Transverse colon (tissue), 4 donors: ENCODE data around the gene VPS9D1. TPM values are rescaled to one million over a fixed set of nuclear protein-coding genes. Genes with fewer than 3 reads are reported as not detected.
"Not testable (repeated sequence)": the region's sequence is repeated elsewhere in the genome, so short reads cannot be mapped to it uniquely, and the experiment has no call there.

ENCODE experiments used
- DNase-seq: peaks from one replicate; pipeline ENCODE4 v3.0.0-alpha.2; 2019
- H3K27ac ChIP-seq, 4 donors: fragments of 200-600 bp; sonication (generic); 2 replicates each; pipeline ENCODE4 v1.5.1; 2016 to 2018; ENCODE audit warnings: inconsistent platforms in 4 of 4
- H3K27me3 ChIP-seq: fragments of 200-600 bp; sonication (generic); 2 replicates; pipeline ENCODE4 v1.5.1; 2017; ENCODE audit warnings: inconsistent platforms
- H3K36me3 ChIP-seq, 4 donors: fragments of 200-600 bp; sonication (generic); 2 replicates each; pipeline ENCODE4 v1.5.1; 2017 to 2019; ENCODE audit warnings: inconsistent platforms in 4 of 4
- H3K4me1 ChIP-seq, 4 donors: fragments of 200-600 bp; sonication (generic); 2 replicates each; pipeline ENCODE4 v1.5.1; 2017 to 2020; ENCODE audit warnings: inconsistent platforms in 4 of 4
- H3K4me3 ChIP-seq, 4 donors: fragments of 200-600 bp; sonication (generic); 1 replicate in 1 of 4; 2 replicates in 3 of 4; pipeline versions ENCODE4 v1.5.1 to v1.6.1; 2017 to 2019; ENCODE audit warnings: inconsistent platforms in 4 of 4
- H3K9me3 ChIP-seq, 2 donors: fragments of 200-600 bp; sonication (generic); 2 replicates each; pipeline ENCODE4 v1.5.1; 2017 to 2019; ENCODE audit warnings: inconsistent platforms in 2 of 2
- CTCF ChIP-seq, 5 experiments: fragments of 200-600 bp in 3 of 5; fragments of 450-650 bp in 2 of 5; sonication (generic) in 3 of 5; IDR thresholded peaks; 1 replicate in 2 of 5; 2 replicates in 3 of 5; pipeline ENCODE4 v1.5.1; 2016 to 2017; ENCODE audit warnings: antibody characterized with exemption in 5 of 5, inconsistent platforms in 3 of 5, mild to moderate bottlenecking in 2 of 5, moderate library complexity in 1 of 5
- EP300 ChIP-seq: sonication (generic); formaldehyde crosslinking; IDR thresholded peaks from one replicate; pipeline ENCODE4 v1.6.1; 2017; ENCODE audit warnings: antibody characterized with exemption, low read depth
- POLR2A ChIP-seq: fragments of 450-650 bp; IDR thresholded peaks from one replicate; pipeline ENCODE4 v1.6.1; 2016; ENCODE audit warnings: antibody characterized with exemption, mild to moderate bottlenecking, moderate library complexity
- POLR2AphosphoS5 ChIP-seq, 3 donors: sonication (generic); formaldehyde crosslinking; IDR thresholded peaks; one replicate each; pipeline ENCODE4 v1.6.1; 2016; ENCODE audit warnings: antibody characterized with exemption in 3 of 3
- WGBS, 2 donors: methylation state at CpG; one replicate each; pipeline ENCODE4 v1.1.5; 2018; ENCODE audit warnings: low coverage in 1 of 2; 5-methylcytosine and 5-hydroxymethylcytosine counted together
- in situ Hi-C, 4 donors: fragments of 200-750 bp; cut with MboI; loops; one replicate each; pipeline versions ENCODE4 v1.15.0 to v1.15.1; 2017; ENCODE audit warnings: low sequenced_read_pairs in 3 of 4, low pct_ligation_motif_present in 1 of 4, low pct_unique_long_range_greater_than_20kb in 1 of 4
- intact Hi-C: fragments of 100-400 bp; cut with DNase I; formaldehyde crosslinking; loops from one replicate; pipeline ENCODE4 v1.15.1; 2023; ENCODE audit warnings: low total_unique reads
- total RNA-seq, 4 donors: library from RNA; depleted of rRNA; stranded (reverse); fragments of >200 nt; gene quantifications; one replicate each; pipeline ENCODE4 v1.1.0, GENCODE V29; 2016

The VPS9D1 gene
- total RNA-seq, 4 donors from 2014 or later, result 13.1 to 54.6 (median 18.8) TPM

DNA sequence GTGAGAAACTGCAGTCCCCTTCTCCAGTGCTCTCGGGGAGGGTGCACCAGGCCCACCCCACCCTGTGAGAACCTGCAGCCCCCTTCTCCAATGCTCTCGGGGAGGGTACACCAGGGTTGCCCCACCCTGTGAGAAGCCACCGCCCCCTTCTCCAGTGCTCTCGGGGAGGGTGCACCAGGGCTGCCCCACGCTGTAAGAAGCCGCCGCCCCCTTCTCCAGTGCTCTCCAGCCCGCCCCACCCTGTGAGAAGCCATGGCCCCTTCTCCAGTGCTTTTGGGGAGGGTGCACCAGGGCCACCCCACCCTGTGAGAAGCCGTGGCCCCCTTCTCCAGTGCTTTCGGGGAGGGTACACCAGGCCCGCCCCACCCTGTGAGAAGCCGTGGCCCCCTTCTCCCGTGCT lies 50.9 kb downstream of the VPS9D1 start:
- no peaks in the 10 kb centered on the region for H3K36me3 ChIP-seq
- H3K27ac ChIP-seq, result no peak overlapping the region
- DNase-seq, result no peak
- intact Hi-C loops, result no loop called here
- H3K27me3 ChIP-seq, result no peaks in the 10 kb centered on the region
- in situ Hi-C loops, result no loop called here
- 89% methylated on average over 12 of the region's 13 CpGs; no CpG with 5 or more reads in 1 of the 2 donors for WGBS, 2 donors
- no peaks in the 10 kb centered on the region for H3K9me3 ChIP-seq
- no peak overlapping the region for H3K4me3 ChIP-seq
- TF ChIP-seq POLR2A (no peak), POLR2AphosphoS5 (IDR thresholded peaks at IDR 0.05) (no peak), CTCF (IDR thresholded peaks at IDR 0.05) (no peak), EP300 (no peak)
- H3K4me1 ChIP-seq, result no peaks in the 10 kb centered on the region

GRCh38 chr16:89668790-89669158 lies 51.9 kb downstream of the VPS9D1 start:
- in situ Hi-C loops (no loop called here), intact Hi-C loops (no loop called here)
- H3K4me1 ChIP-seq, result no peaks in the 10 kb centered on the region
- no peaks in the 10 kb centered on the region for H3K27me3 ChIP-seq
- DNase-seq, result no peak
- H3K27ac ChIP-seq, result no peak overlapping the region
- no peaks in the 10 kb centered on the region for H3K36me3 ChIP-seq
- TF ChIP-seq CTCF (IDR thresholded peaks at IDR 0.05) (no peak), EP300 (no peak), POLR2AphosphoS5 (IDR thresholded peaks at IDR 0.05) (no peak)
- H3K9me3 ChIP-seq, result no peaks in the 10 kb centered on the region
- 64% methylated on average over 5 of the region's 5 CpGs; no CpG with 5 or more reads in 1 of the 2 donors for WGBS, 2 donors
- H3K4me3 ChIP-seq, result no peak overlapping the region

GRCh38 chr16:89667633-89668032 lies 53.1 kb downstream of the VPS9D1 start:
- in situ Hi-C loops, result no loop called here
- H3K27ac ChIP-seq, result no peak overlapping the region
- H3K4me1 ChIP-seq, result no peaks in the 10 kb centered on the region
- H3K4me3 ChIP-seq, result no peak overlapping the region
- intact Hi-C loops, result no loop called here
- H3K9me3 ChIP-seq, result no peaks in the 10 kb centered on the region
- TF ChIP-seq EP300 (no peak), POLR2A (no peak), CTCF (IDR thresholded peaks at IDR 0.05) (no peak), POLR2AphosphoS5 (IDR thresholded peaks at IDR 0.05) (no peak)
- WGBS, 2 donors, result 74% methylated on average over 8 of the region's 9 CpGs; no CpG with 5 or more reads in 1 of the 2 donors
- H3K27me3 ChIP-seq, result no peaks in the 10 kb centered on the region
- no peaks in the 10 kb centered on the region for H3K36me3 ChIP-seq
- no peak for DNase-seq

GRCh38 chr16:89667000-89667399 lies 53.7 kb downstream of the VPS9D1 start:
- H3K4me1 ChIP-seq, H3K9me3 ChIP-seq, H3K27me3 ChIP-seq, intact Hi-C loops, H3K4me3 ChIP-seq, H3K27ac ChIP-seq, H3K36me3 ChIP-seq, in situ Hi-C loops: not testable (repeated sequence)
- peak in 2 of 5 experiments; percentile 12 to 26 for TF ChIP-seq CTCF (IDR thresholded peaks at IDR 0.05)
- DNase-seq, result peak; percentile 29
- 41 to 80% methylated on average over 3 to 7 of the region's 7 CpGs for WGBS, 2 donors

GRCh38 chr16:89664238-89664637 lies 56.5 kb downstream of the VPS9D1 start:
- 71 to 100% methylated on average over 3 to 11 of the region's 11 CpGs for WGBS, 2 donors
- H3K4me1 ChIP-seq, DNase-seq, H3K4me3 ChIP-seq, in situ Hi-C loops, H3K36me3 ChIP-seq, H3K27ac ChIP-seq, H3K9me3 ChIP-seq, intact Hi-C loops, H3K27me3 ChIP-seq: not testable (repeated sequence)
